Stimulated activated CD8-positive, alpha-beta memory T cell treated with anti-CD3 and anti-CD28 coated beads, Interleukin-7, amount 100 ng/mL, for 48 hours (primary cell): ENCODE measurements around the gene TPI1.

Source experiments
- DNase-seq, 2 donors: peaks; one replicate each; pipeline ENCODE4 v3.0.0-alpha.2; 2020; ENCODE audit warnings: low read depth in 1 of 2; ENCODE audit errors: extremely low read depth in 1 of 2

TPI1 gene

GRCh38 chr12:6828781-6829535, 38.4 kb upstream of the TPI1 start:
- peak in 1 of 2 donors; percentile 11 for DNase-seq

DNA sequence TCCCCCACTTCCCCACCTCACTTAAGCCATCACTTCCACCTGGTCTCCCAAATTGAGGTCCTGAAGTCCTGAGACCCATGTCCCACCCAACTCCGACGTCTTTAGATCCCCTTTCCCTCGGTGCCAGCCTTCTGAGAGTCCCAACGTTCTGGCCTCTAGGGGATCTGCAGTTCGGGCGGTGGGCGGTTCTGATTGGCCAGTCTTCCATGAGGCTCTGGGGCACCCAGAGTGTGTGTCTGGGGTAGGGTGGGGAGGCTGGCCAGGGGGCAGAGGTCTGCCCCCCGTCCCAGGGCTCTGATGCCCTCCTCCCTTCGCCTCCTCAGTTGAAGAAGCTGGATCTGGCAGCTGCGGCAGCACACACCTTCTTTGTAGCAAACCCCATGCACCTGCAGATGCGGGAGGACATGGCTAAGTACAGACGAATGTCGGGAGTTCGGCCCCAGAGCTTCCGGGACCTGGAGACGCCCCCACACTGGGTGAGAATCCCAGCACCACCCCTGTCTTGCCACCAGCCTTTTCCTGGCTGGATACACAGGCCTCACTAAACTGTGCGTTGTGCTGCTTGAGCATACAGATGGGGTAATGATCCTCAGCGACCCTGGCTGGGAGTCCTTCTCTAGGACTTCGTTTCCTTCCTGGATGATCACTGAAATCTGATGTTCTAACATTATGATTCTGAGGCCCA, 37.7 kb upstream of the TPI1 start:
- no peak for DNase-seq

DNA sequence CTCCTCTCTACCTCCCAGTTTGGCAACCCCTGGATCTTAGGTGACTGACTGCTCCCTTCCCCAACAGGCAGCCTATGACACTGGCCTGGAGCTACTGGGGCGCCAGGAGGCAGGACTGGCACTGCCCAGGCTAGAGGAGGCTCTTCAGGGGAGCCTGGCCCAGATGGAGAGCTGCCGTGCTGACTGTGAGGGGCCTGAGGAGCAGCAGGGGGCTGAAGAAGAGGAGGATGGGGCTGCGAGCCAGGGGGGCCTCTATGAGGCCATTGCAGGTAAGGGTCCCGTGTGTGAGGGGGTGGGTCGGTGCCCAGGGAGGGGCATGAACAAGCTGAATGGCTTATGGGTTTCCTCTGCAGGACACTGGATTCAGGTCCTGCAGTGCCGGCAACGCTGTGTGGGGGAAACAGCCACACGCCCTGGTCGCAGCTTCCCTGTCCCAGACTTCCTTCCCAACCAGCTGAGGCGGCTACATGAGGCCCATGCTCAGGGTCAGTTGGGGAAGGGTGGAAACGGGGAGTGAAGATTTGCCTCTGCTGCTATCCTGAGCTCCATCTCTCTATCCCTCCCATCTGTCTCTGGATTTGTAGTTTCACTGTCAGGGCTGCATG, 36.9 kb upstream of the TPI1 start:
- no peak for DNase-seq

DNA sequence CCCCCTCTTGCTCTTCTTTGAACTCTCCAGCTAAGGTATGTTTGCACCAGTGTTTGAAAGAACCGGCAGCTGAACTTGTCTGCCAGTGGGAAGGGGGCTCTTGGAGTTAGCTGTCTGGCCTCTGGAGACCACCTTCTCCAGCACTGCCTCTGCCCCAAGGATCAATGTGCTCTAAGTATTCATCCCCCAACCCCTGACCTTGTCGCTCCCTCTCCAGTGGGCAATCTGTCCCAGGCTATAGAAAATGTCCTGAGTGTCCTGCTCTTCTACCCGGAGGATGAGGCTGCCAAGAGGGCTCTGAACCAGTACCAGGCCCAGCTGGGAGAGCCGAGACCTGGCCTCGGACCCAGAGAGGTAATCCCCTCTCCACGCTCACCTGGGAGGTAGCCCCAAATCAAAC, 36.3 kb upstream of the TPI1 start:
- no peak for DNase-seq

GRCh38 chr12:6831450-6831995, 35.8 kb upstream of the TPI1 start:
- no peak for DNase-seq

DNA sequence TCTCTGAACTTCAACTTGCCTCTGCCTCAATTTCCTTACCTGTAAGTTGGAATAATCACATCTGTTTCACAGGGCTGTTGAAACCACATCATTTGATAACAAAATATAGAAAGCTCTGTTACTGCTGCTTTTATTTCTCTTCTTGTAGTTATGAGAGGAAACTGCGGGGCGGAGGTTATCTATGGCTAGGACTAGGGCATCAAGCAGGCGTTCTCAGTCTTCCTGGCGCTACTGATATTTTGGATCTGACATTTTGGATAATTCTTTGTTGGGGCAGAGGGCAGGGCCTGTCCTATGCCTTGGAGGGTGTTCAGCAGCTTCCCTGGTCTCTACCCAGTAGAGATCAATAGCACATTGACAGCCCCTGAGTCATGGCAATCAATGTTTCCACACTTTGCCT, 35.2 kb upstream of the TPI1 start:
- no peak for DNase-seq

DNA sequence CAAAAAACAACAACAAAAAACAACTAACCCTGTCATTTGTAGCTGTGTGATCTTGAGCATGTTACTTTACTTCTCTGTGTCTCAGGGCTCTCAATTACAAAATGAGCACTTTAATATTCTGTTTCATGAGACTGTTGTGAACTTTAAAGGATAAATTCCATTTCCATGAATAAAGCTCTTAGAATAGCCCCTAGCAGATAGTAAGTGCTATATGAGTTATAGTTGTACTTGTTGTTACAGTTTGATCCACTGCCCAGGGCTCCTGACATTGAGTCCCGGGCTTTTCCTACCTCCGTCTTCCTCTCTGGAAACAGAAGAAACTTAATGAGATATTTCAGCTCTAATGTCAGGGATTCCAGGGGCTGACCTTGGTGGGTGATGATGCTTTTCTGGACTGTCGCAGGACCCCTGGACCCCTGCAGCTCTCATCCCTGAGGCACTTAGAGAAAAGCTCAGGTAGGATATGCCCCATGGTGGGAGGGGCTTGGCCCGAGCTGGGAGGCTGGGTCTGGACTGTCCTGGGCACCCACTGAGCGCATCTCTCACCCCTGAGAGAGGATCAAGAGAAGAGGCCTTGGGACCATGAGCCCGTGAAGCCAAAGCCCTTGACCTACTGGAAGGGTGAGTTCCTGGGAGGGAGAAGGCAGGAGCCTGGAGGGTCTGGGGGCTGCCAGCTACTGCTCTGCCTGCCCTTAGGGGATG, 34.0 kb upstream of the TPI1 start:
- no peak for DNase-seq

DNA sequence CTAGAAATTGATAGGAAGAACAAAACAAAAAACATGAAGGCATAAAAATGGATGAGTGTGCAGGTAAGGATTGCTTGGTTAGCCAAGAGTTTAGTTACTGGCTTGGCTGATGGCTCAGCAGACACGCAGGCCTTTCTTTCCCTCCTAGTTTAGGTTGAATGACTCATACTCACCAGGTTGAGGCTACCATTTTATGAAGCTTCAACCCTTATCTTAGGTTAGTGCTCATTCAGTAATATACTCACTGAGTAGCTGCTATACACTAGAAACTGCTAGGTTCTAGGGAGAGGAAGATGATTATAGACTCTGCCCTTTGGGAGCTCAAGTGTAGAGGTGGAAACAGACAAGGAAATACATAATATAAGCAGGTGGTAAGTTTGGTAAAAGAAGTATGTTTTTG, 33.1 kb upstream of the TPI1 start:
- DNase-seq, result no peak

- DNase-seq, result no peak
Observed at GRCh38 chr12:6834873-6835272, 32.5 kb upstream of the TPI1 start.

- no peak for DNase-seq
Observed at GRCh38 chr12:6836851-6837250, 30.5 kb upstream of the TPI1 start.

DNA sequence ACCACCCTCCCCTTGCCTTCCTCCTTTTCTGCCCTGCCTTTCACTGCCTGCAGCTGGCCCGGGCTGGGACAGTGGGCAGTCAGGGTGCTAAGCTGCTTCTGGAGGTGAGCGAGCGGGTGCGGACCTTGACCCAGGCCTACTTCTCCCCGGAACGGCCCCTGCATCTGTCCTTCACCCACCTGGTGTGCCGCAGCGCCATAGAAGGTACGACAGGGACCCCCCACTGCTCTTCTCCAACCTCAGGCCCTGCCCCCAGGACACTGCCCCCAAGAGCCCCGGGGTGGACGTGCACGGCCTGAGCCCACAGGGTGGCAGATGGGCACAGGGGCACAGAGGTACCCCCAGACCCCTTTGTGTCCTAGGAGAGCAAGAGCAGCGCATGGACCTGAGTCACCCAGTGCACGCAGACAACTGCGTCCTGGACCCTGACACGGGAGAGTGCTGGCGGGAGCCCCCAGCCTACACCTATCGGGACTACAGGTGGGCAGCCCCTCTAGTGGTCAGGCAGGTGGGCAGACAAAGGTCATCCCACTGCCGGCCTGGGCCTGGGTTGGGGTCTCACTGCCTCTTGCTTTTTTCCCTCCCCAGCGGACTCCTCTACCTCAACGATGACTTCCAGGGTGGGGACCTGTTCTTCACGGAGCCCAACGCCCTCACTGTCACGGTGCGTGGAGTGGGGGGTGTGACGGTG, 29.8 kb upstream of the TPI1 start:
- no peak for DNase-seq

DNA sequence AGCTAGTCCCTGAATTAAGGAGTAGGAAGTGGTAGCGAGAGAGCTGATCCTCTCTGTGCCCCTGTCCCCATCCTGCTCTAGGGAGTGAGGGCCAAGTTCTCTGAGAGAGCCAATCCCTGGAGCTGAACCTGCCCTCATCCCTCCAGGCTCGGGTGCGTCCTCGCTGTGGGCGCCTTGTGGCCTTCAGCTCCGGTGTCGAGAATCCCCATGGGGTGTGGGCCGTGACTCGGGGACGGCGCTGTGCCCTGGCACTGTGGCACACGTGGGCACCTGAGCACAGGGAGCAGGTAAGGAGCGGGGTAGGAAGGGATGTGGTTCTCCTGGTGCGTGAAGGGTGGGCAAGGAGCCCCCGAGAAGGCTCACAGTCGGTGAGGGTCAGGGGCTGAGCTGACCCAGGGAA, 28.5 kb upstream of the TPI1 start:
- DNase-seq, result no peak

GRCh38 chr12:6839482-6840201, 27.7 kb upstream of the TPI1 start:
- no peak for DNase-seq

DNA sequence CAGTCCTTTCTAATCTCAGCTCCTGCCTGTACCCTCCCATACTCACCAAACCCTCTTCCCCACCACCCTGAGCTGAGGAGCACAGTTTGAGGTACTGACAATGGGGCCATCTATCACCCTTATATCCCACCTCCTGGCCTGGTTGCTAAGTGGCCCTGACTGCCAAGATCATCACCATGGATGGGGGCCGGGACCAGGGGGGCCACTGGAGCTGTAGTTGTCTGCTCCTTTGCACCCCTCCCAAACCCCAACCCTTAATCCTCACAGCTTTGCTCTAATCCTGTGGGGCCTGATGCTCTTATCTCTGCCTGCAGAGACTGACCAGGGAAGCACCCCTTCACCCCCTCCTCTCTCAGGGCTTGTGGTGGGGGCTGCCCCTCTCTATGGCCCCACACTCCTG, 27.0 kb upstream of the TPI1 start:
- DNase-seq, result no peak

DNA sequence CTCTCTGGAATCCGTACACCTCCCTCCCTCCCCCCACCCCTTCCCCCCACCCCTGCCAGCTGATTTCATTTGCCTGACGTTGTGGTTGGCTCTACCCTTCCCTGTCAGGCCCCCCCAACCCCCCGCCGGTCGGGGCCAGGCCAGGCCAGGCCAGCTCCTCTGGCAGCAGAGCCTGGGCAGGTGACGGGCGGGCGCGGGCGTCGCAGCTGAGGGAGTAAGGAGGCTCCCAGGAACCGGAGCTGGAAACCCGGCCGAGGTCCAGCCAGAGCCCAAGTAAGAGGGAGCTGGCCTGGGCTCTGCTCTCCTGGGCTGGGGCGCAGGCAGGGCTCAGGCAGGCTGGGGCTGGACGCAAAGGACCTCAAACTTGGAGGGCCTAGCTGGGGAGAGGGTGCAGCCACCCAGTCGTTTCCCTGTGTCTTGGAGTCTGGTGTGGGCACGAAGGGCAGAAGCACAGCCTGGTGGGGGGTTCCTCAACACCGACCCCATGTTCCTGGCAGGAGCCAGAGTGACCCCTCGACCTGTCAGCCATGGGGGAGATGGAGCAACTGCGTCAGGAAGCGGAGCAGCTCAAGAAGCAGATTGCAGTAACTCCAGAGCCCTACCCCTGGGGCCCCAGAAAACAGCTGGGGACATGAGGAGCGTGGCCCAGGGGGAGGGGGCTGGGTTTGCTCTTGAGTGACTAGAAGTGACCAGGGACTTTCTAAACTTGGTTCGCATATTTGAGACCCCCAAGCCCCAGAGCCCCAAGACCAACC, 26.4 kb upstream of the TPI1 start, which contains the start of gene GNB3:
TSS of gene GNB3 (plus strand) at position 165 of the 755 bp plus-strand sequence. CDS start at position 528, 363 bp downstream.
- DNase-seq, result no peak

DNA sequence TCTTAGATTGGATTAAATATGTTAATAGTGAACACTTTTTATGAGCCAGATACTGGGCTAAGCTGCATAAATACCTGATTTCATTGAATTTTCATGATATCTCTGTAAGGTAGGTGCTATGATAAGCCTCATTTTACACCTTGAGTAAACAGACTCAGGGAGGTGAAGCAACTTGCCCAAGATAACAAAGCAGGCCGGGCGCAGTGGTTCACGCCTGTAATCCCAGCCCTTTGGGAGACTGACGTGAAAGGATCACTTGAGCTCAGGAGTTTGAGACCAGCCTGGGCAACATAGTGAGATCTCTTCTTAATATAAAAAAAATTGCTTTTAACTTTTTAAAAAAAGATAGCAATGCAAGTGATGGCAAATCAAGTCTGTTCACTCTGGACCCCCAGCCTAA, 25.3 kb upstream of the TPI1 start:
- DNase-seq, result no peak

- DNase-seq, result no peak
Observed at GRCh38 chr12:6843118-6843902, 24.0 kb upstream of the TPI1 start.

DNA sequence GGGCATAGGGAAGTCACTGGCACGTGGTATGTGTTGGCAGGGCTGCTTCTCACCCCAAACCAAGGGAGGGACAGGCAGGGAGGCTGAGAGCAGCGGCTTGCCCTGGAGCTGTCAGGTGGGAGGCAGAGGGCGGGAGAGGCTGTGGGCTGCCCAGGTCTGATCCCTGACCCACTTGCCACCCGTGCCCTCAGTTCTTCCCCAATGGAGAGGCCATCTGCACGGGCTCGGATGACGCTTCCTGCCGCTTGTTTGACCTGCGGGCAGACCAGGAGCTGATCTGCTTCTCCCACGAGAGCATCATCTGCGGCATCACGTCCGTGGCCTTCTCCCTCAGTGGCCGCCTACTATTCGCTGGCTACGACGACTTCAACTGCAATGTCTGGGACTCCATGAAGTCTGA, 21.9 kb upstream of the TPI1 start:
- DNase-seq, result no peak
